Measurements from ENCODE around the gene EXOC1. TPM values are rescaled to one million over a fixed set of nuclear protein-coding genes. Genes with fewer than 3 reads are reported as not detected.

The EXOC1 gene
- total RNA-seq, 1 donor from 2014 or later: 31.9 TPM

DNA sequence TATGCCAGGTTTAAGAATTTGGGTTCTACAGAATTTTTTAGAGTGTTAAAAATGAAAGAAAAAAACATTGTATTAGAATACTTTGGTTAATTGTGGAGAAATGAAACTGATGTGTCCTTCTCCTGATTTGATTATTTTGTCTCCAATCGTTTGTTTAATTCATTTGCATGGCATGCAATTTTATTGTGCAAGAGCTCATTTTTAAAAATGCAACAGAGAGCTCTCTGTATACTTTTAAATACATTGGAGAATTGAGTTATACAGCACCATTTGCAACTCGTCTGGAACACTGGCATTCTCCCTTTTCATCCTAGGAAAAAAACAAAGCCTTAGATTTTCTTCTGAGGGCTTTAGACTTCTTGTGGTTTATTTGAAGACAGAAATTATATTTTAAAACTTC is 33.2 kb upstream of the EXOC1 start:
- Histone ChIP-seq H3K36me3 (no peaks in the 10 kb centered on the region), H3K27me3 (no peaks in the 10 kb centered on the region), H3K4me3 (peak overlapping the region in 1 of 2 donors; percentile 10), H3K4me1 (no peaks in the 10 kb centered on the region), H3K27ac (no peak overlapping the region), H3K9me3 (no peaks in the 10 kb centered on the region)
- no peak for TF ChIP-seq POLR2A (IDR thresholded peaks at IDR 0.05)
- TF ChIP-seq, protein P1, sequence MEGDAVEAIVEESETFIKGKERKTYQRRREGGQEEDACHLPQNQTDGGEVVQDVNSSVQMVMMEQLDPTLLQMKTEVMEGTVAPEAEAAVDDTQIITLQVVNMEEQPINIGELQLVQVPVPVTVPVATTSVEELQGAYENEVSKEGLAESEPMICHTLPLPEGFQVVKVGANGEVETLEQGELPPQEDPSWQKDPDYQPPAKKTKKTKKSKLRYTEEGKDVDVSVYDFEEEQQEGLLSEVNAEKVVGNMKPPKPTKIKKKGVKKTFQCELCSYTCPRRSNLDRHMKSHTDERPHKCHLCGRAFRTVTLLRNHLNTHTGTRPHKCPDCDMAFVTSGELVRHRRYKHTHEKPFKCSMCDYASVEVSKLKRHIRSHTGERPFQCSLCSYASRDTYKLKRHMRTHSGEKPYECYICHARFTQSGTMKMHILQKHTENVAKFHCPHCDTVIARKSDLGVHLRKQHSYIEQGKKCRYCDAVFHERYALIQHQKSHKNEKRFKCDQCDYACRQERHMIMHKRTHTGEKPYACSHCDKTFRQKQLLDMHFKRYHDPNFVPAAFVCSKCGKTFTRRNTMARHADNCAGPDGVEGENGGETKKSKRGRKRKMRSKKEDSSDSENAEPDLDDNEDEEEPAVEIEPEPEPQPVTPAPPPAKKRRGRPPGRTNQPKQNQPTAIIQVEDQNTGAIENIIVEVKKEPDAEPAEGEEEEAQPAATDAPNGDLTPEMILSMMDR (IDR thresholded peaks at IDR 0.05): no peak
- intact Hi-C loops (cut with DNase I): no loop called here
- no peak for DNase-seq (ENCODE audit: extremely low spot score in 2 of 2)

- Histone ChIP-seq H3K36me3 (no peaks in the 10 kb centered on the region), H3K4me1 (no peaks in the 10 kb centered on the region), H3K27me3 (no peaks in the 10 kb centered on the region), H3K9me3 (no peaks in the 10 kb centered on the region), H3K27ac (no peak overlapping the region), H3K4me3 (no peak overlapping the region)
- TF ChIP-seq, protein P1 (IDR thresholded peaks at IDR 0.05): no peak
- TF ChIP-seq POLR2A (IDR thresholded peaks at IDR 0.05): no peak
- TF ChIP-seq POLR2AphosphoS5 (IDR thresholded peaks at IDR 0.05; ENCODE audit: insufficient read depth in 1 of 2, low read depth in 1 of 2): no peak
- intact Hi-C loops (cut with DNase I): no loop called here
- DNase-seq (ENCODE audit: extremely low spot score in 2 of 2): no peak
Observed at GRCh38 chr4:55822329-55822728, 31.1 kb upstream of the EXOC1 start.

DNA sequence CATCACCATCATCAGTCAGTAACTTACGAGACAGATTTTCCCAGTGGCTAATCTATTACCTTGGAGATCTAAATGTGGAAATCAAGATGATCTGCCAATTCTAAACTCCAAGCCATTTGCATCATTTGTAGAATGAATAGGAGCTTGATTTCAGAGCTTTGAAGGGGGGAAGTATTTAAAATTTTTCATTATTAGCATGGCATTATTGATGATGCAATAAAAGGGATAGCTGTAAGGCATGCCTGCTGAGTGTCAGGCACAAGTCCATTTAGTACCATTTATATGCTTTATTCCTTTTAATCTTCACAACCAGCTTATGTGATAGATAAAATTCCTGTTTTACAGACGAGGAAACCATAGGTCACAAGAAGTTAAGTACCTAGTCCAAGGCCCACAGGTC is 28.6 kb upstream of the EXOC1 start:
- intact Hi-C loops (cut with DNase I): no loop called here
- no peak for TF ChIP-seq POLR2A (IDR thresholded peaks at IDR 0.05)
- TF ChIP-seq, protein P1 (IDR thresholded peaks at IDR 0.05): no peak
- TF ChIP-seq POLR2AphosphoS5 (IDR thresholded peaks at IDR 0.05; ENCODE audit: insufficient read depth in 1 of 2, low read depth in 1 of 2): no peak

GRCh38 chr4:55826986-55827385 is 26.5 kb upstream of the EXOC1 start:
- intact Hi-C loops (cut with DNase I): no loop called here
- no peak for TF ChIP-seq POLR2A (IDR thresholded peaks at IDR 0.05)
- TF ChIP-seq POLR2AphosphoS5 (IDR thresholded peaks at IDR 0.05; ENCODE audit: insufficient read depth in 1 of 2, low read depth in 1 of 2): no peak
- TF ChIP-seq, protein P1 (IDR thresholded peaks at IDR 0.05): no peak
- Histone ChIP-seq H3K4me3 (no peak overlapping the region), H3K27me3 (no peaks in the 10 kb centered on the region), H3K27ac (no peak overlapping the region), H3K36me3 (no peaks in the 10 kb centered on the region), H3K4me1 (no peaks in the 10 kb centered on the region), H3K9me3 (no peaks in the 10 kb centered on the region)
- DNase-seq (ENCODE audit: extremely low spot score in 2 of 2): no peak

More for the DNA sequence above, 28.6 kb upstream of the EXOC1 start:
- Histone ChIP-seq H3K27ac (no peak overlapping the region), H3K27me3 (no peaks in the 10 kb centered on the region), H3K4me3 (no peak overlapping the region), H3K36me3 (no peaks in the 10 kb centered on the region), H3K4me1 (no peaks in the 10 kb centered on the region), H3K9me3 (no peaks in the 10 kb centered on the region)
- no peak for DNase-seq (ENCODE audit: extremely low spot score in 2 of 2)

GRCh38 chr4:55827582-55827981 is 25.9 kb upstream of the EXOC1 start:
- Histone ChIP-seq H3K4me3 (no peak overlapping the region), H3K27ac (no peak overlapping the region), H3K27me3 (no peaks in the 10 kb centered on the region), H3K4me1 (no peaks in the 10 kb centered on the region), H3K9me3 (no peaks in the 10 kb centered on the region), H3K36me3 (no peaks in the 10 kb centered on the region)
- no peak for TF ChIP-seq POLR2A (IDR thresholded peaks at IDR 0.05)
- no peak for DNase-seq (ENCODE audit: extremely low spot score in 2 of 2)
- intact Hi-C loops (cut with DNase I): no loop called here

GRCh38 chr4:55830048-55830447 is 23.4 kb upstream of the EXOC1 start:
- DNase-seq (ENCODE audit: extremely low spot score in 2 of 2): no peak
- Histone ChIP-seq H3K27ac (no peak overlapping the region), H3K4me1 (no peaks in the 10 kb centered on the region), H3K27me3 (no peaks in the 10 kb centered on the region), H3K9me3 (no peaks in the 10 kb centered on the region), H3K36me3 (no peaks in the 10 kb centered on the region), H3K4me3 (no peak overlapping the region)
- TF ChIP-seq POLR2AphosphoS5 (IDR thresholded peaks at IDR 0.05; ENCODE audit: insufficient read depth in 1 of 2, low read depth in 1 of 2) (no peak), POLR2A (IDR thresholded peaks at IDR 0.05) (no peak)
- TF ChIP-seq, protein P1 (IDR thresholded peaks at IDR 0.05): no peak
- intact Hi-C loops (cut with DNase I): no loop called here
